ENCODE measurements around the gene FGD5. TPM values are rescaled to one million over a fixed set of nuclear protein-coding genes. Genes with fewer than 3 reads are reported as not detected.
A peak's percentile ranks its signal among the peaks of the same experiment; 100 is the strongest.

Gene FGD5
- total RNA-seq, 3 donors from 2014 or later = 7.3 to 28.2 (median 18.7) TPM

DNA sequence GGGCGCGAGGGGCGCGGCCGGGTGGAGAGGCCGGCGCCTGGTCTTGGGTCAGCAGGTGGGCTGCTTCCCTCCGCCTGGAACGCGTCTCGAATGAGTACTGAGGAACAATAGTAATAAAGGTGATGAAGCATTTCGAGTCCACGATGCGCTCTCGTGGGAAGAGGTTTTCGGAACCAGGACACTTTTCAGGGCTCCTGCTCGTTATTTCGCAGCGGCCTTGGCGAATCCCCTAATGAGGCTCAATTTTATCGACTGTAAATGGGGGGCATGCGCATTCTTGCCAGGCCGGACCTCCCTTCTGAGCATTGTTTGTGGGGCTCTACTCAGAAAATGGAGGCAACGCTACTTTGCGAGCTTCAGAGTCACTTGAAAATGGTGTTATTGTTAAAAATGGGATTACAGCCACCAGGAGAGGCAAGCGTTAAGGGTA lies 129.9 kb downstream of the FGD5 start:
- H3K27ac ChIP-seq = peak overlapping the region; percentile 97 to 99
- H3K4me3 ChIP-seq = peak overlapping the region; percentile 79 to 95 (median 79)
- H3K36me3 ChIP-seq = no peaks in the 10 kb centered on the region
- peaks cover 0 to 9% of the 10 kb centered on the region in 2 donors for H3K4me1 ChIP-seq
- TF ChIP-seq POLR2AphosphoS5 (IDR thresholded peaks at IDR 0.05) (no peak), POLR2A (IDR thresholded peaks at IDR 0.05) (no peak)
- TF ChIP-seq, protein P1, sequence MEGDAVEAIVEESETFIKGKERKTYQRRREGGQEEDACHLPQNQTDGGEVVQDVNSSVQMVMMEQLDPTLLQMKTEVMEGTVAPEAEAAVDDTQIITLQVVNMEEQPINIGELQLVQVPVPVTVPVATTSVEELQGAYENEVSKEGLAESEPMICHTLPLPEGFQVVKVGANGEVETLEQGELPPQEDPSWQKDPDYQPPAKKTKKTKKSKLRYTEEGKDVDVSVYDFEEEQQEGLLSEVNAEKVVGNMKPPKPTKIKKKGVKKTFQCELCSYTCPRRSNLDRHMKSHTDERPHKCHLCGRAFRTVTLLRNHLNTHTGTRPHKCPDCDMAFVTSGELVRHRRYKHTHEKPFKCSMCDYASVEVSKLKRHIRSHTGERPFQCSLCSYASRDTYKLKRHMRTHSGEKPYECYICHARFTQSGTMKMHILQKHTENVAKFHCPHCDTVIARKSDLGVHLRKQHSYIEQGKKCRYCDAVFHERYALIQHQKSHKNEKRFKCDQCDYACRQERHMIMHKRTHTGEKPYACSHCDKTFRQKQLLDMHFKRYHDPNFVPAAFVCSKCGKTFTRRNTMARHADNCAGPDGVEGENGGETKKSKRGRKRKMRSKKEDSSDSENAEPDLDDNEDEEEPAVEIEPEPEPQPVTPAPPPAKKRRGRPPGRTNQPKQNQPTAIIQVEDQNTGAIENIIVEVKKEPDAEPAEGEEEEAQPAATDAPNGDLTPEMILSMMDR (IDR thresholded peaks at IDR 0.05) = no peak
- no peaks in the 10 kb centered on the region for H3K27me3 ChIP-seq
- intact Hi-C loops (cut with DNase I; ENCODE audit: low total_unique reads) = loop anchor here (10.0 kb wide), 1 partner anchor 256 kb away; the partner anchor contains the start of gene CAPN7
- DNase-seq (ENCODE audit: low spot score in 2 of 2) = no peak
- H3K9me3 ChIP-seq = no peaks in the 10 kb centered on the region

- Histone ChIP-seq H3K4me1 (peaks cover 0 to 9% of the 10 kb centered on the region in 2 donors), H3K9me3 (no peaks in the 10 kb centered on the region), H3K27ac (peak overlapping the region; percentile 97 to 99), H3K27me3 (no peaks in the 10 kb centered on the region), H3K4me3 (peak overlapping the region; percentile 79 to 95 (median 79)), H3K36me3 (no peaks in the 10 kb centered on the region)
- DNase-seq (ENCODE audit: low spot score in 2 of 2) = no peak
- intact Hi-C loops (cut with DNase I; ENCODE audit: low total_unique reads) = loop anchor here (10.0 kb wide), 1 partner anchor 256 kb away; the partner anchor contains the start of gene CAPN7
- TF ChIP-seq, protein P1 (IDR thresholded peaks at IDR 0.05) = no peak
- TF ChIP-seq POLR2A (IDR thresholded peaks at IDR 0.05) (no peak), POLR2AphosphoS5 (IDR thresholded peaks at IDR 0.05) (no peak)
Measured at GRCh38 chr3:14949126-14949525, 130.4 kb downstream of the FGD5 start.

- no peak for DNase-seq (ENCODE audit: low spot score in 2 of 2)
- no peak for TF ChIP-seq POLR2A (IDR thresholded peaks at IDR 0.05)
- TF ChIP-seq POLR2AphosphoS5 (IDR thresholded peaks at IDR 0.05) = no peak
- TF ChIP-seq, protein P1 (IDR thresholded peaks at IDR 0.05) = no peak
- Histone ChIP-seq H3K4me1 (peaks cover 0 to 9% of the 10 kb centered on the region in 2 donors), H3K4me3 (no peak overlapping the region), H3K27ac (no peak overlapping the region), H3K27me3 (no peaks in the 10 kb centered on the region), H3K9me3 (no peaks in the 10 kb centered on the region), H3K36me3 (no peaks in the 10 kb centered on the region)
- intact Hi-C loops (cut with DNase I; ENCODE audit: low total_unique reads) = no loop called here
Measured at GRCh38 chr3:14950274-14950673, 131.5 kb downstream of the FGD5 start.

GRCh38 chr3:14957153-14957552 lies 138.4 kb downstream of the FGD5 start:
- no peaks in the 10 kb centered on the region for H3K36me3 ChIP-seq
- H3K27me3 ChIP-seq = no peaks in the 10 kb centered on the region
- no peak for DNase-seq (ENCODE audit: low spot score in 2 of 2)
- peaks cover 0 to 4% of the 10 kb centered on the region in 2 donors for H3K4me1 ChIP-seq
- H3K27ac ChIP-seq = no peak overlapping the region
- no peaks in the 10 kb centered on the region for H3K9me3 ChIP-seq
- intact Hi-C loops (cut with DNase I; ENCODE audit: low total_unique reads) = no loop called here
- no peak overlapping the region for H3K4me3 ChIP-seq
- TF ChIP-seq POLR2A (IDR thresholded peaks at IDR 0.05) (no peak), POLR2AphosphoS5 (IDR thresholded peaks at IDR 0.05) (no peak)
- TF ChIP-seq, protein P1 (IDR thresholded peaks at IDR 0.05) = no peak

- no peaks in the 10 kb centered on the region for H3K27me3 ChIP-seq
- no peaks in the 10 kb centered on the region for H3K9me3 ChIP-seq
- peaks cover 0 to 4% of the 10 kb centered on the region in 2 donors for H3K4me1 ChIP-seq
- H3K36me3 ChIP-seq = no peaks in the 10 kb centered on the region
- no peak overlapping the region for H3K4me3 ChIP-seq
- no peak for TF ChIP-seq POLR2AphosphoS5 (IDR thresholded peaks at IDR 0.05)
- no peak for TF ChIP-seq POLR2A (IDR thresholded peaks at IDR 0.05)
- TF ChIP-seq, protein P1 (IDR thresholded peaks at IDR 0.05) = no peak
- DNase-seq (ENCODE audit: low spot score in 2 of 2) = no peak
- intact Hi-C loops (cut with DNase I; ENCODE audit: low total_unique reads) = no loop called here
- H3K27ac ChIP-seq = no peak overlapping the region
Measured at GRCh38 chr3:14957925-14958324, 139.2 kb downstream of the FGD5 start.
